Esophagus squamous epithelium (tissue), 5 donors: ENCODE measurements around the gene TMEM248. TPM values are rescaled to one million over a fixed set of nuclear protein-coding genes. Genes with fewer than 3 reads are reported as not detected.
A peak's percentile ranks its signal among the peaks of the same experiment; 100 is the strongest.
"Not testable (repeated sequence)": the region's sequence is repeated elsewhere in the genome, so short reads cannot be mapped to it uniquely, and the experiment has no call there.

ENCODE experiments used
- DNase-seq: peaks from one replicate; lab custom pipeline; 2025; lab: John Stamatoyannopoulos, UW
- H3K27ac ChIP-seq, 4 donors: fragments of 200-600 bp; sonication (generic); one replicate each; pipeline ENCODE4 v1.5.1; 2016 to 2019; ENCODE audit warnings: mild to moderate bottlenecking in 1 of 4
- H3K27me3 ChIP-seq, 4 donors: fragments of 200-600 bp; sonication (generic); 1 replicate in 3 of 4; 2 replicates in 1 of 4; pipeline versions ENCODE4 v1.5.1 to v1.6.0; 2017 to 2021; ENCODE audit warnings: antibody characterized with exemption in 1 of 4
- H3K36me3 ChIP-seq, 3 donors: fragments of 200-600 bp; sonication (generic); one replicate each; pipeline ENCODE4 v1.5.1; 2016 to 2019
- H3K4me1 ChIP-seq, 3 donors: fragments of 200-600 bp; sonication (generic); one replicate each; pipeline ENCODE4 v1.5.1; 2017 to 2019
- H3K4me3 ChIP-seq, 4 donors: fragments of 200-600 bp; sonication (generic); 1 replicate in 3 of 4; 2 replicates in 1 of 4; pipeline ENCODE4 v1.5.1; 2016 to 2019; ENCODE audit warnings: mild to moderate bottlenecking in 2 of 4, moderate library complexity in 1 of 4
- H3K9me3 ChIP-seq, 3 donors: fragments of 200-600 bp; sonication (generic); one replicate each; pipeline ENCODE4 v1.5.1; 2016 to 2019
- CTCF ChIP-seq, 6 experiments: fragments of 450-650 bp in 4 of 6; fragments of 200-600 bp in 2 of 6; sonication (generic) in 2 of 6; IDR thresholded peaks; one replicate each; pipeline ENCODE4 v1.5.1; 2016 to 2019; ENCODE audit warnings: antibody characterized with exemption in 6 of 6, mild to moderate bottlenecking in 4 of 6, moderate library complexity in 4 of 6
- POLR2A ChIP-seq, 4 donors: fragments of 450-650 bp; IDR thresholded peaks; one replicate each; pipeline ENCODE4 v1.6.1; 2017; ENCODE audit warnings: antibody characterized with exemption in 4 of 4, mild to moderate bottlenecking in 4 of 4, moderate library complexity in 3 of 4
- WGBS, 2 donors: methylation state at CpG; one replicate each; pipeline ENCODE4 v1.1.5; 2018; 5-methylcytosine and 5-hydroxymethylcytosine counted together
- intact Hi-C: fragments of 100-400 bp; cut with DNase I; formaldehyde crosslinking; loops from one replicate; pipeline ENCODE4 v1.15.0; 2022
- total RNA-seq, 4 donors: library from RNA; depleted of rRNA; stranded (reverse); fragments of >200 nt; gene quantifications; one replicate each; pipeline ENCODE4 v1.1.0, GENCODE V29; 2016
- donor health status: DM: yes; HTN: yes; CAD: no.

The TMEM248 gene, protein sequence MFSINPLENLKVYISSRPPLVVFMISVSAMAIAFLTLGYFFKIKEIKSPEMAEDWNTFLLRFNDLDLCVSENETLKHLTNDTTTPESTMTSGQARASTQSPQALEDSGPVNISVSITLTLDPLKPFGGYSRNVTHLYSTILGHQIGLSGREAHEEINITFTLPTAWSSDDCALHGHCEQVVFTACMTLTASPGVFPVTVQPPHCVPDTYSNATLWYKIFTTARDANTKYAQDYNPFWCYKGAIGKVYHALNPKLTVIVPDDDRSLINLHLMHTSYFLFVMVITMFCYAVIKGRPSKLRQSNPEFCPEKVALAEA
- 10 to 100 TPM; 42.3 to 84.1 (median 56.4) TPM for total RNA-seq

- no peaks in the 10 kb centered on the region for H3K9me3 ChIP-seq
- peak within 1 kb of the TSS; percentile 81 to 99 (median 86) for H3K4me3 ChIP-seq
- WGBS, 2 donors = 1 to 2% methylated on average over 17 to 30 of the region's 67 CpGs
- TF ChIP-seq CTCF (IDR thresholded peaks at IDR 0.05) (no peak), POLR2A (IDR thresholded peaks at IDR 0.05) (peak in 2 of 4 donors; percentile 46 to 51)
- H3K36me3 ChIP-seq = peaks cover 0 to 14% (median 0%) of the 10 kb centered on the region in 3 donors
- no peaks in the 10 kb centered on the region for H3K27me3 ChIP-seq
- DNase-seq = peak; percentile 51
- H3K4me1 ChIP-seq = peaks cover 14 to 51% (median 22%) of the 10 kb centered on the region in 3 donors
- H3K27ac ChIP-seq = peak within 1 kb of the TSS; percentile 90 to 95 (median 92)
- intact Hi-C loops = no loop called here
Measured at GRCh38 chr7:66920769-66921395, at the start of gene TMEM248. TSS of gene TMEM248 (plus strand) at chr7:66921225. CDS start at chr7:66941866, 20,641 bp downstream.

DNA sequence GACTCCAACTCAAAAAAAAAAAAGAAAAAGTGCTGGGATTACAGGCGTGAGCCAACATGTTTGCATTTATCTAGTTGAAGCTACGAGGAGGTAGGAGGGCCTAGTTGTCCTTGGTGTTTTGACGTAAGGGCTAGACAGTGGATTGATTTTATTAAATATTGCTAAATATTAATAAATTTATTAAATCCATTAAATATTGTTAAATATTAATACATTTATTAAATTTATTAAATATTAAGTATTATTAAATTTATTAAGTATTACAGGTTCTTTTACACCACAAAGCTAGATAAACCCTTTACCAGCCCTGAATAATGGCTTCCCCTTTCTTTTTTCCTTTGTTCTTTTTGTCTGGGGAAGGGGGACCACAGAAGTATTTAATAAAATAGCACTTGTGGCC, 47.5 kb upstream of the TMEM248 start:
- H3K27me3 ChIP-seq = no peaks in the 10 kb centered on the region
- H3K4me3 ChIP-seq = no peak overlapping the region
- H3K27ac ChIP-seq = no peak overlapping the region
- WGBS, 2 donors = 65 to 89% methylated on average over 3 of the region's 3 CpGs
- no peaks in the 10 kb centered on the region for H3K9me3 ChIP-seq
- intact Hi-C loops = no loop called here
- DNase-seq = no peak
- TF ChIP-seq CTCF (IDR thresholded peaks at IDR 0.05) = no peak
- TF ChIP-seq POLR2A (IDR thresholded peaks at IDR 0.05) = no peak
- no peaks in the 10 kb centered on the region for H3K4me1 ChIP-seq
- peaks cover 0 to 42% (median 0%) of the 10 kb centered on the region in 3 donors for H3K36me3 ChIP-seq

DNA sequence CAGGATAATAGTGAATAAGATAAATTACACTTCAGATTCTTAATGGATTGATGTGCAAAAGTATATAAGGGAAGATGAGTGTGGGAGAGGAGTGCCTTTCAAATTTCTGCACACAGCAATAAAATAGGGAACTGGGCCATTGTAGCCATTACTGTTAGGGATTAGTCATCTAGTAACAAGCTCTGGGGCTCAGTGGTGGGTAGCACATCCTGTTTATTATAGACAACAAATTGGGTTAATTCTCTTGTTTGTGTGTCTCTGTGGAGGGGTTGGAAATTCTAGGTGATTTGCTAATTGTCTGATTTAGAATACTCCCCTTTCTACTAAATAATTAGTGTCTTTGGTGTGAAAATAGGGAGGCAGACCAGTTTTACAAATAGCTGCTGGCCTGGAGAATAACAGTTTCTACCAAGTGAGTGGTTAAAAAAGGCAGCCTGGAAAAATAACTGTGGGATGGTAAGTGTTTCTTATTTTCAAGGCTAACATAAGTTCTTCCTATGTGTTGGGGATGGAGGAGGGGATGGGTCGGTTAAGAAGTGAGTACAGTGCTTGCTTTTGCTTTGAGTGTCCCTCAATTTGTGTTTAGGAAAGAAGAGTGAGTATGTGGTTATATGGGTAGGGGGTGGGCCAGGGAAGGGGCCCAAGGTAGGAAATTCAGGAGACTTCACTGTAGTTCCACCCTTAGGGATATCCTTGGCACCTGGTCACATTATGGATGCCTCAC, 43.3 kb upstream of the TMEM248 start:
- H3K4me1 ChIP-seq = no peaks in the 10 kb centered on the region
- no peaks in the 10 kb centered on the region for H3K9me3 ChIP-seq
- H3K27me3 ChIP-seq = no peaks in the 10 kb centered on the region
- no peak for TF ChIP-seq POLR2A (IDR thresholded peaks at IDR 0.05)
- TF ChIP-seq CTCF (IDR thresholded peaks at IDR 0.05) = no peak
- intact Hi-C loops = no loop called here
- WGBS, 2 donors = 80 to 83% methylated on average over 1 of the region's 1 CpG
- no peak overlapping the region for H3K27ac ChIP-seq
- no peak overlapping the region for H3K4me3 ChIP-seq
- peaks cover 0 to 39% (median 0%) of the 10 kb centered on the region in 3 donors for H3K36me3 ChIP-seq
- DNase-seq = no peak

GRCh38 chr7:66878301-66878685, 42.7 kb upstream of the TMEM248 start:
- H3K36me3 ChIP-seq = peaks cover 0 to 42% (median 0%) of the 10 kb centered on the region in 3 donors
- H3K27me3 ChIP-seq, DNase-seq, H3K27ac ChIP-seq, H3K4me1 ChIP-seq, H3K4me3 ChIP-seq, H3K9me3 ChIP-seq, intact Hi-C loops: not testable (repeated sequence)
- WGBS, 2 donors = 78 to 94% methylated on average over 7 of the region's 7 CpGs

DNA sequence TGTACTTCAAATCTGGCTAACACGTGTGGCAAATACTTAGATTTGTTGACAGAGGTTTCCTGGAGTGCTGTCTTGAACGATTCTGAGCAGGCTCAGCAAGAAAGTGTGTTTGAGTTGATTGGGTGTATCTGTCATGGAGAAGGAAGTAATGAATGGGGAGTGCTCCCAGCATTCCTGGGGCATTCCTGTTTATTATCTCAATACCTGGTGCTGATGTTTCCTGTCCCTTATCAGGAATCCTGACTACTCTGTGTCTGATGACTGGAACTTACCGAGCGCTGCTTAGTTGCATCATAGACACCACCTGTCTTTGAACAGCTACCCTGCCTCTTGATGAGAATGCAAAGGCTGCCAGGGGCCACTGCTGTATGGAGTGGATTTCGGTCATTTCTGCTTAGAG, 41.0 kb upstream of the TMEM248 start:
- WGBS, 2 donors = 60 to 62% methylated on average over 4 to 5 of the region's 5 CpGs
- Histone ChIP-seq H3K36me3 (peaks cover 0 to 49% (median 0%) of the 10 kb centered on the region in 3 donors), H3K27me3 (no peaks in the 10 kb centered on the region), H3K27ac (no peak overlapping the region), H3K9me3 (no peaks in the 10 kb centered on the region), H3K4me1 (no peaks in the 10 kb centered on the region), H3K4me3 (no peak overlapping the region)
- TF ChIP-seq CTCF (IDR thresholded peaks at IDR 0.05) = no peak
- no peak for TF ChIP-seq POLR2A (IDR thresholded peaks at IDR 0.05)
- DNase-seq = no peak
- intact Hi-C loops = no loop called here

DNA sequence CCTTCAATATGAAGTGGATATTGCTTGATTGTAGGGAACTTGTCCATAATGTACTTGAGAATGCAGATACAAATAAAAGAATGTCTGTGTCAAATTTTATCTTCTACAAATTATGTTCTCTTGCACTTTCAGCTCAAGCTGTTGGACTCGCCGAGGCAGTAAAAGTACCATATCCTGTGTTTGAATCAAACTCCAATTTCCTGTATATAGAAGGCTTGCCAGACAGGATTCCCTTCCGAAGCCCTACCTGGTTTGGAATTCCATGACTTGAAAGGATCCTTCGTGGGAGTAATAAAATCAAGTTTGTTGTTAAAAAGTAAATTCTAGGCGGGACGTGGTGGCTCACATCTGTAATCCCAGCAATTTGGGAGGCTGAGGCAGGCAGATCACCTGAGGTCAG, 40.4 kb upstream of the TMEM248 start:
- WGBS, 2 donors = 90% methylated on average over 6 of the region's 6 CpGs
- peaks cover 0 to 53% (median 0%) of the 10 kb centered on the region in 3 donors for H3K36me3 ChIP-seq
- DNase-seq, H3K9me3 ChIP-seq, H3K4me3 ChIP-seq, intact Hi-C loops, H3K27me3 ChIP-seq, H3K4me1 ChIP-seq, H3K27ac ChIP-seq: not testable (repeated sequence)
